Stimulated activated effector memory CD8-positive, alpha-beta T cell treated with anti-CD3 and anti-CD28 coated beads, Interleukin-12 subunit alpha, Interleukin-12 subunit beta, amount 100 ng/mL, for 72 hours (primary cell): ENCODE data around the gene RAI1.

ENCODE experiments used
- ATAC-seq: fragments of 150-1000 bp; cut with Tn5 transposase; 2 replicates; pipeline ENCODE4 v1.10.0; 2021
- DNase-seq, 2 donors: peaks; one replicate each; pipeline ENCODE4 v3.0.0; 2021 to 2022; ENCODE audit warnings: low spot score in 2 of 2
- H3K27ac Mint-ChIP-seq: one replicate; pipeline ENCODE4 v1.8.0; 2022; ENCODE audit warnings: mild to moderate bottlenecking, mixed read lengths
- H3K36me3 Mint-ChIP-seq: one replicate; pipeline ENCODE4 v1.8.0; 2022; ENCODE audit warnings: mild to moderate bottlenecking, mixed read lengths
- H3K4me1 Mint-ChIP-seq: one replicate; pipeline ENCODE4 v1.8.0; 2022; ENCODE audit warnings: mixed read lengths
- H3K4me3 Mint-ChIP-seq: one replicate; pipeline ENCODE4 v1.8.0; 2022; ENCODE audit warnings: mild to moderate bottlenecking, mixed read lengths
- H3K9me3 Mint-ChIP-seq: one replicate; pipeline ENCODE4 v1.8.0; 2022; ENCODE audit warnings: mixed read lengths

The RAI1 gene

GRCh38 chr17:17710355-17710727 is 29.1 kb downstream of the RAI1 start:
- DNase-seq, result no peak
- no peak for ATAC-seq
- H3K9me3 Mint-ChIP-seq, result no peaks in the 10 kb centered on the region
- H3K27ac Mint-ChIP-seq, result peak overlapping the region; percentile 86
- no peak overlapping the region for H3K4me3 Mint-ChIP-seq
- H3K4me1 Mint-ChIP-seq, result peaks cover 28% of the 10 kb centered on the region
- peaks cover 2% of the 10 kb centered on the region for H3K36me3 Mint-ChIP-seq

DNA sequence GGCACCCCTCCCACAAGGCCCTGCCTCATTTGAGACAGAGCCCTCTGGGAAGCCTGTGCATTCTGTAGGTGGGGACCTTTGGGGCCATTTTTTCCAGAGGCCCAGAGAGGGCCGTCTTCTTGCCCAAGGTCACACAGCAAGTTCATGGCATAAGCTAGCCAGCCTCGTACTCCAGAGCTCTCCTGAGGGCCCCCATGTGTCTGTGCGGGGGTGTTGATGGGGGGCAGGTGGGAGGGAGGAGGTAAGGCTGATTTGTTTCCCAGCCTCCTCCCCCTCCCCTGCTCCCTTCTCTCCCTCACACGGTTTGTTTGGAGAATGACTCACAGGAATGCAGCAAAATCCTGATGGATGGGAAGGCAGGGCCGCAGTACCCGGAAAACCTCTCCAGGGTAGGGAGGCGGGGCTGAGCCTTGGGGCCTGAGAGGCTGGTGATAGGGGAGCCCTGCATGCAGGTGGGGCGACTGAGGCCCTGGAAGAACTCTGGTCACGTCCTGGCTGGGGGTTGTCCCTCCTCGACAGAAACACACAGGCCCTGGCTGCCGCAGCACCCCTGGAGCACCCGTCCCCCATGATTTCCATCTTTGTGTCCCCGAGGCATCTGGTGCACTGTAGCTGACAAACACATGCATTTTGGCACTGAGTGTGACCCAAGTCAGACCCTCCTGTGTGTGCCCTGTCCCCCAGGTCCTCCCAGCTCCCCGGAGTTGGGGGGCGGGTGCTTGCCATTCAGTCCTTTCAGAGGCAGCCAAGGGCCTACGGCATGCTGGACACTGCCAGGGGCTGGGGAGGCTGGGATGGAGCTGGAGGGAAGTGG is 29.7 kb downstream of the RAI1 start:
- peaks cover 33% of the 10 kb centered on the region for H3K4me1 Mint-ChIP-seq
- no peak overlapping the region for H3K4me3 Mint-ChIP-seq
- H3K9me3 Mint-ChIP-seq, result no peaks in the 10 kb centered on the region
- no peaks in the 10 kb centered on the region for H3K36me3 Mint-ChIP-seq
- DNase-seq (no peak), ATAC-seq (no peak)
- peak overlapping the region; percentile 86 for H3K27ac Mint-ChIP-seq

DNA sequence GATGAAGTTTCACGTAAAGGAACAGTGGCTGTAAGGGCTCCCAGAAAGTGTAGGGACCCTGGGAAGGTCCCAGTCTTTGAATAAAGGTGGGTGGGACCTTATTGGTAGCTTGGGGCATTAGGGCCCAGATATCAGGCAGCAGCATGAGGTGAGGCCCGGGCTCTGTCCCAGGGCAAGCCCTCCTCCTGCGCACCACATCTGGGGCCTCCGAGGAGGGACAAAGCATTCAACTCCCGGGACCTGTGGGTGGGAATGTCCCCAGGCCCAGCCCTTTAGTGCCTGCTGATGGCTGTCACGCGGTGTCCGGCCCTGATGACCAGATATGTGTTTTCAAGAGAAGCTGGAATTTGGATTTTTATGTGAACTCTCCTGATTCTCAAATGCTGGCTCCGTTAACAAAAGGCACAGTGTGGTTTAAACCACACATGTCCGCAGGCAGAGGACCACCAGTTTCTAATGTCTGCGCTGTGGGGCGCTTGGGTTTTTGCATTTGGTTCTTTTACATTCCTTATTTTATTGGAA is 30.4 kb downstream of the RAI1 start:
- no peak for ATAC-seq
- H3K4me3 Mint-ChIP-seq, result peak overlapping the region; percentile 46
- DNase-seq, result no peak
- H3K36me3 Mint-ChIP-seq, result no peaks in the 10 kb centered on the region
- H3K4me1 Mint-ChIP-seq, result peaks cover 35% of the 10 kb centered on the region
- peak overlapping the region; percentile 86 for H3K27ac Mint-ChIP-seq
- no peaks in the 10 kb centered on the region for H3K9me3 Mint-ChIP-seq

DNA sequence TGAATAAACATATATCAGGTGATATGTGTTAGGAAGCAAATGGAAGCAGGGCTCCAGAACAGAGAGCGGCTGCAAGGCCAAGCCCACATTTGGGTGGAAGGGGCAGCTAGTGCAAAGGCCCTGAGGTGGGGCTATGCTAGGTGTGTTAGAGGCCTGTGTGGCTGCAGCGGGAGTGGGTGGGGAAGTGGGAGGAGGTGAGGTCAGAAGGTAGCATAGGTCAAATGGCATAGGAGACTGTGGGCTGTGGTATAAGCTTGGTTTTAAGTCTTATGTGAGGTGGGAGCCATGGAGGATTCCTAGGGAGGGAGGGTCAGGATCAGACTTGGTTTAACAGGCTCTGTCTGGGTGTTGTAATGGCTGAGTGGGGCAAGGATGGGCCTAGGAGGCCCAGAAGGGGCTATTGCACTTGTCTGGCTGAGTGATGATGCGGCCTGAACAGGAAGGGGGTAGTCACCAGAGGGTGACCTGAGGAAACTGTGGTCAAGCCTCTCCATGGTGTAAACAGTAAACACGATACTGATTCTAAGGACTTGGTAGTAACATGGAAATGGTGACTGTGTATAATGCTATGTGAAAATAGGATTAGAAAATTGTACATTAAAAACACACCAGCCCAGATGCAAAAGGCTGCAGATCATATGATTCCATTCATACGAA is 31.1 kb downstream of the RAI1 start:
- DNase-seq, result peak; percentile 21 to 65
- Mint-ChIP-seq H3K27ac (peak overlapping the region; percentile 86), H3K36me3 (no peaks in the 10 kb centered on the region), H3K9me3 (no peaks in the 10 kb centered on the region), H3K4me3 (peak overlapping the region; percentile 46), H3K4me1 (peaks cover 36% of the 10 kb centered on the region)
- peak; percentile 97 for ATAC-seq

DNA sequence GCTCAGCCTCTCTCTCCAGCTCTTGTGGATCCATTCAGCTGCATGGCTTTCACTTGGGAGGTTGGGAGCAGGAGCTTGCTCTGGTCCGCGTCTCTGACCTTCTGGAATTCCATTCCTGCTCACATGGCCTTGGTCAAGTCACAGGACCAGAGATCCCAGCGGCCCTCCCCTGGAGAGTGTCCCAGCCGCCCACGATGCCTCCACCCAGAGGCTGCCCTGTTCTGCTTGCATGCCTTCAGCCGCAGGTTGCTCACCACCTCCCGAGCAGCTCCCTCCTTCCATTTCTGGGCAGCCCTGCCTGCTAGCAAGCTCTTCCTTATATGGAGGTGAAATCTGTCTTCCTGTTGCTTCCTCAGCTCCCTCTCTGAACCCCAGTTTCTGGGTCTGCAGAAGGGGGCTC is 32.6 kb downstream of the RAI1 start:
- H3K4me1 Mint-ChIP-seq, result peaks cover 43% of the 10 kb centered on the region
- no peak overlapping the region for H3K4me3 Mint-ChIP-seq
- DNase-seq, result no peak
- ATAC-seq, result no peak
- no peak overlapping the region for H3K27ac Mint-ChIP-seq
- H3K36me3 Mint-ChIP-seq, result no peaks in the 10 kb centered on the region
- no peaks in the 10 kb centered on the region for H3K9me3 Mint-ChIP-seq

GRCh38 chr17:17714261-17714866 is 33.1 kb downstream of the RAI1 start:
- Mint-ChIP-seq H3K27ac (no peak overlapping the region), H3K4me1 (peaks cover 48% of the 10 kb centered on the region), H3K9me3 (no peaks in the 10 kb centered on the region), H3K4me3 (no peak overlapping the region), H3K36me3 (no peaks in the 10 kb centered on the region)
- no peak for ATAC-seq
- no peak for DNase-seq

GRCh38 chr17:17714879-17715278 is 33.6 kb downstream of the RAI1 start:
- H3K9me3 Mint-ChIP-seq, result no peaks in the 10 kb centered on the region
- peaks cover 51% of the 10 kb centered on the region for H3K4me1 Mint-ChIP-seq
- no peak for ATAC-seq

DNA sequence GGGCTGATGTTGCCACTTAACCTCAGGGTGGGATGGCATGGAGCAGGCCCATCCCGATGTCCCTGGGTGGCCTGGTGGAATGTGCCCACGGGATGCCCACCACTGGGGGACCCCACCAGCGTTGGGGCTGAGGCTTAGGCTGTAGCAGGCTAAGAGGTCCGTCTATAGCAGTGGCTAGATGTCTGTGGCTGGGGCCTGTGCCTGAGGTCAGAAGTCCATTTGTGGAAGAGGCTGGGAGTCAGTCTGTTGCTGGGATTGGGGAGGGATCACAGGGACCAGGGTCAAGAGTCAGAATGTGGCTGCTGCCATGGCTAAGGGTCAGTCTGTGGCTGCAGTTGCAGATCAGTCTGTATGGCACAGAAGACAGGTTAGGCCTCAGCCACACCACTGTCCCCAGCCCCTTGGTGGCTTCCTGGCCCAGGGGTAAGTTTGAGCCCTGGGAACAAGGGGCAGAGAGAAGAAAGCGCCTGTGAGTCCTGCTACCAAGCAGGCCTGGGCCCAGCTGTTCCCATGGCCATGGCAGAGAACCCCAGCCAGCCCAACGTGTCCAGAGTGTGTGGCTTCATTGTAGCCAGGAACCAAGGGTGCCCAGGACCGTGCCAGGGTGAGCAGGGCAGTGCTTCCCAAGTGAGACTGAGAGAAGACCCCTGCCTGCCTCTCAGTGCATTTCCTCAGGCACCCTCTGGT is 35.7 kb downstream of the RAI1 start:
- H3K36me3 Mint-ChIP-seq, result no peaks in the 10 kb centered on the region
- DNase-seq (no peak), ATAC-seq (no peak)
- no peak overlapping the region for H3K4me3 Mint-ChIP-seq
- peak overlapping the region; percentile 7 for H3K27ac Mint-ChIP-seq
- peaks cover 59% of the 10 kb centered on the region for H3K4me1 Mint-ChIP-seq
- no peaks in the 10 kb centered on the region for H3K9me3 Mint-ChIP-seq

More at GRCh38 chr17:17714879-17715278, 33.6 kb downstream of the RAI1 start:
- Mint-ChIP-seq H3K4me3 (no peak overlapping the region), H3K27ac (no peak overlapping the region), H3K36me3 (no peaks in the 10 kb centered on the region)
- DNase-seq, result no peak

DNA sequence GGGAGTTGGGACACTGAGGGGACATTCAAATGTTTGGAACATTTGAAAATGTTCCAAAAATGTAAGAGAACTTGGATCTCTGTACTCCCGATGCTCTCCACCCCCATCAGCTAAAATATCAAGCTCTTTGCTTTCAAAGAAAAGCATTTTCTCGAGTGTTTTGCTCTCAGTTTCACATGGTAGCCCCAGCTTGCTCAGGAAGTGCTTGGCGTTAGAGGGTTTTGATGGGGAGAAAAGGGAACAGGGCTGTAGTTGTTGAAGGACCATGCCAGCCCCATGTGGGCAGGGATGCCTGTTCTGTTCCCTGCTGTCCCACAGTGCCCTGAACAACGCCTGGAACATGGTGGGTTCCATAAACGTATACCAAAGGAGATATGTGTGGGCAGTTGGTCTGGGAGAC is 37.0 kb downstream of the RAI1 start:
- ATAC-seq, result no peak
- no peak for DNase-seq
- Mint-ChIP-seq H3K36me3 (peaks cover 9% of the 10 kb centered on the region), H3K9me3 (no peaks in the 10 kb centered on the region), H3K4me3 (no peak overlapping the region), H3K27ac (no peak overlapping the region), H3K4me1 (peaks cover 61% of the 10 kb centered on the region)

- Mint-ChIP-seq H3K9me3 (no peaks in the 10 kb centered on the region), H3K36me3 (peaks cover 10% of the 10 kb centered on the region), H3K27ac (no peak overlapping the region), H3K4me1 (peaks cover 72% of the 10 kb centered on the region), H3K4me3 (no peak overlapping the region)
- DNase-seq (no peak), ATAC-seq (no peak)
Observed at GRCh38 chr17:17719199-17719940, 38.1 kb downstream of the RAI1 start.

GRCh38 chr17:17719966-17720543 is 38.8 kb downstream of the RAI1 start:
- H3K4me3 Mint-ChIP-seq, result no peak overlapping the region
- peaks cover 10% of the 10 kb centered on the region for H3K36me3 Mint-ChIP-seq
- DNase-seq (no peak), ATAC-seq (no peak)
- no peaks in the 10 kb centered on the region for H3K9me3 Mint-ChIP-seq
- H3K27ac Mint-ChIP-seq, result no peak overlapping the region
- H3K4me1 Mint-ChIP-seq, result peaks cover 75% of the 10 kb centered on the region

DNA sequence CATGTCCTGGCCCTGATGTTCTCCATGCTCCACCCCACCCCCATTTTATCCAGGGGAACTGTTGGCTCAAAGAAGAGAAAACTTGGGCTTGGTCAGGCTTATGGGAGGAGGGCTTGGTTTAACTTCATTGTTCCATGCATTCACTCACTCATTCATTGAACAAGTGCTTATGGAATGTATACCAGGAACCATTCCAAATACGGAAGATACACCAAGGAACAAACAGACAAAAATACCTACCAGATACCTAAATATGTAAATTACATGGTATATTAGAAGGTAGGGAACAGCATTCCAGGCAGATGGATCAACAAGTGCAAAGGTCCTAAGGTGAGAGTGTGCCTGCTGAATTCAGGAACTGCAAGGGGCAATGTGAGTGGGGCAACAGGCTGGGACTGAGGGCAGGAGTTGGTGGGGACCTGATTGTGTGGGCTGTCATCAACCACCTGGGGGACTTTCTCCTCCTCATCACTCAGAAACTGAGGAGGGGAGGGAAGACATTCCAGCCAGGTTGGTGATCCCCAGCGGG is 39.9 kb downstream of the RAI1 start:
- H3K36me3 Mint-ChIP-seq, result peaks cover 10% of the 10 kb centered on the region
- peaks cover 65% of the 10 kb centered on the region for H3K4me1 Mint-ChIP-seq
- no peak overlapping the region for H3K27ac Mint-ChIP-seq
- no peak for ATAC-seq
- H3K4me3 Mint-ChIP-seq, result peak overlapping the region; percentile 79
- no peak for DNase-seq
- no peaks in the 10 kb centered on the region for H3K9me3 Mint-ChIP-seq

GRCh38 chr17:17722081-17722905 is 41.0 kb downstream of the RAI1 start:
- Mint-ChIP-seq H3K27ac (peak overlapping the region; percentile 44), H3K9me3 (no peaks in the 10 kb centered on the region), H3K36me3 (peaks cover 10% of the 10 kb centered on the region), H3K4me3 (peak overlapping the region; percentile 79), H3K4me1 (peaks cover 59% of the 10 kb centered on the region)
- ATAC-seq (no peak), DNase-seq (no peak)
